Measurements from ENCODE around the gene PCNX3.

- TF ChIP-seq CTCF (IDR thresholded peaks at IDR 0.05) (no peak), POLR2A (IDR thresholded peaks at IDR 0.05) (peak; percentile 37 to 45)
Observed at GRCh38 chr11:65574811-65575567, 40.6 kb upstream of the PCNX3 start.

Data from Peyer's patch (tissue), 4 donors.